Stomach (tissue), 4 donors: ENCODE data around the gene THYN1.

Experiments
- CTCF ChIP-seq, 7 experiments: fragments of 450-650 bp in 4 of 7; fragments of 200-600 bp in 3 of 7; sonication (generic) in 3 of 7; IDR thresholded peaks; one replicate each; pipeline ENCODE4 v1.5.1; 2016 to 2019; ENCODE audit warnings: antibody characterized with exemption in 7 of 7, control low read depth in 2 of 7, mild to moderate bottlenecking in 1 of 7
- EP300 ChIP-seq: sonication (generic); formaldehyde crosslinking; IDR thresholded peaks from one replicate; pipeline ENCODE4 v1.6.1; 2017; ENCODE audit warnings: antibody characterized with exemption
- POLR2A ChIP-seq, 4 donors: fragments of 450-650 bp; IDR thresholded peaks; one replicate each; pipeline ENCODE4 v1.6.1; 2016; ENCODE audit warnings: antibody characterized with exemption in 4 of 4, control low read depth in 2 of 4, mild to moderate bottlenecking in 1 of 4, moderate library complexity in 1 of 4
- POLR2AphosphoS5 ChIP-seq, 3 donors: sonication (generic); formaldehyde crosslinking; IDR thresholded peaks; one replicate each; pipeline ENCODE4 v1.6.1; 2016; ENCODE audit warnings: antibody characterized with exemption in 3 of 3

GRCh38 chr11:134276396-134277182, 23.4 kb upstream of the THYN1 start:
- no peak for TF ChIP-seq CTCF (IDR thresholded peaks at IDR 0.05)
- no peak for TF ChIP-seq POLR2A (IDR thresholded peaks at IDR 0.05)
- no peak for TF ChIP-seq EP300
- TF ChIP-seq POLR2AphosphoS5 (IDR thresholded peaks at IDR 0.05): no peak
